HCT116 (cell line): ENCODE results near the gene TLK1.

Experiments used
- CEBPB ChIP-seq: IDR thresholded peaks from 2 replicates; pipeline ENCODE4 v1.6.1; 2012; ENCODE audit warnings: low read depth
- EZH2phosphoT487 ChIP-seq: fragments of 200-600 bp; IDR thresholded peaks from 2 replicates; pipeline ENCODE4 v1.6.1; 2018; ENCODE audit warnings: antibody characterized with exemption, borderline replicate concordance
- POLR2A ChIP-seq: IDR thresholded peaks from 2 replicates; pipeline ENCODE4 v1.7.0; 2011; ENCODE audit warnings: borderline replicate concordance; ENCODE audit not compliant: insufficient read depth, insufficient read length; ENCODE audit errors: extremely low read depth
- POLR2AphosphoS5 ChIP-seq: IDR thresholded peaks from 2 replicates; pipeline ENCODE4 v1.6.1; 2011; ENCODE audit warnings: mild to moderate bottlenecking, low read depth, low read length, moderate library complexity
- YY1 ChIP-seq: IDR thresholded peaks from 2 replicates; pipeline ENCODE4 v1.6.1; 2011; ENCODE audit warnings: low read length, low read depth, moderate library complexity, mild to moderate bottlenecking; ENCODE audit not compliant: insufficient replicate concordance; ENCODE audit errors: extremely low read depth
- ZNF274 ChIP-seq: fragments of 200-500 bp; sonication (Bioruptor generic); IDR thresholded peaks from 2 replicates; pipeline ENCODE4 v1.6.1; 2014; ENCODE audit warnings: mild to moderate bottlenecking, low read depth, low read length, inconsistent platforms
- TF ChIP-seq, protein P1 (sequence below), 3 experiments: fragments of 200-600 bp in 1 of 3; sonication (generic) in 1 of 3; IDR thresholded peaks in 2 of 3; conservative IDR thresholded peaks in 1 of 3; 2 replicates each; pipeline ENCODE4 v1.5.1; 2012 to 2017; ENCODE audit warnings: low read depth in 2 of 3, low read length in 2 of 3, antibody characterized with exemption in 1 of 3, borderline replicate concordance in 1 of 3, control low read depth in 1 of 3, mild to moderate bottlenecking in 1 of 3, mixed read lengths in 1 of 3, mixed run types in 1 of 3, moderate library complexity in 1 of 3; ENCODE audit not compliant: insufficient read depth in 1 of 3

DNA sequence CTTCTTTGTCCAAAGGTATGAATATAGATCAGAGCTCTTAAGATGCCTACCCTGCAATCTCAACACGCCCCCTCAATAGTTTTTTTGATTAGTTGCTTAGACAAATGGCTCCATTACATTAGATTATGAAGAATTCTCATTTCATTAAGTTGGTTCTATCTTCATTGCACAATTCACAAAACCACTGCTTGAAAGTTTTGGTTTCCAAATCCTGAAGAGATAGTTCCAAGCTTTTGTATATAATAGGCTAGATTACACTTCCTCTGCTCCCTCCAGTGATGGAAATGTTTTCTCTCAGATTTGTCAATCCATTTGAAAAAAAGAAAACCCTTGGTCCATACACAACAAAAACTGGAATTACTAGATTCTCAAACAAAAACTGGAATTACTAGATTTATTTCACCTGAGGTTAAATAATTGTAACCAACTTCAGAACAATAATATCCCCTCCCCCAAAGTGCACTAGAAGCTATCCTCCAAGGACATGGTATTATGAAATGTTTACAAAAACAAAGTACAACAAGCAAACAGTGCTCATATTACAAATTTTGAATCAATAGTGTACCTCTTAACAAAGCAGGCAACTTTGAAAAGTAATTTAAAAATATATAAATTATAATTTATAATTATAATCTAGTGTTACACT lies 6.8 kb upstream of the TLK1 start:
- TF ChIP-seq CEBPB (no peak), EZH2phosphoT487 (no peak), ZNF274 (no peak), YY1 (no peak), POLR2A (no peak), POLR2AphosphoS5 (no peak)
- TF ChIP-seq, protein P1, sequence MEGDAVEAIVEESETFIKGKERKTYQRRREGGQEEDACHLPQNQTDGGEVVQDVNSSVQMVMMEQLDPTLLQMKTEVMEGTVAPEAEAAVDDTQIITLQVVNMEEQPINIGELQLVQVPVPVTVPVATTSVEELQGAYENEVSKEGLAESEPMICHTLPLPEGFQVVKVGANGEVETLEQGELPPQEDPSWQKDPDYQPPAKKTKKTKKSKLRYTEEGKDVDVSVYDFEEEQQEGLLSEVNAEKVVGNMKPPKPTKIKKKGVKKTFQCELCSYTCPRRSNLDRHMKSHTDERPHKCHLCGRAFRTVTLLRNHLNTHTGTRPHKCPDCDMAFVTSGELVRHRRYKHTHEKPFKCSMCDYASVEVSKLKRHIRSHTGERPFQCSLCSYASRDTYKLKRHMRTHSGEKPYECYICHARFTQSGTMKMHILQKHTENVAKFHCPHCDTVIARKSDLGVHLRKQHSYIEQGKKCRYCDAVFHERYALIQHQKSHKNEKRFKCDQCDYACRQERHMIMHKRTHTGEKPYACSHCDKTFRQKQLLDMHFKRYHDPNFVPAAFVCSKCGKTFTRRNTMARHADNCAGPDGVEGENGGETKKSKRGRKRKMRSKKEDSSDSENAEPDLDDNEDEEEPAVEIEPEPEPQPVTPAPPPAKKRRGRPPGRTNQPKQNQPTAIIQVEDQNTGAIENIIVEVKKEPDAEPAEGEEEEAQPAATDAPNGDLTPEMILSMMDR (IDR thresholded peaks at IDR 0.05 in 2 of 3, conservative IDR thresholded peaks at IDR 0.05 in 1 of 3; ENCODE audit: borderline replicate concordance in 1 of 3, insufficient read depth in 1 of 3, low read depth in 2 of 3, low read length in 2 of 3), result no peak
